GM19035 (cell line): ENCODE data around the gene SPRR4.
A peak's percentile ranks its signal among the peaks of the same experiment; 100 is the strongest.

Experiments
- ATAC-seq: cut with Tn5 transposase; IDR thresholded peaks from one replicate; pipeline ENCODE4 v1.9.1; 2021; ENCODE audit not compliant: unreplicated experiment

The SPRR4 gene

GRCh38 chr1:152970495-152970894, at the start of gene SPRR4:
SPRR4 (plus strand) TSS chr1:152970648; CDS start chr1:152971891, 1,243 bp downstream.
- ATAC-seq, result no peak

GRCh38 chr1:152924191-152924590, 46.3 kb upstream of the SPRR4 start:
- ATAC-seq, result no peak

GRCh38 chr1:152926091-152926490, 44.4 kb upstream of the SPRR4 start:
- ATAC-seq, result peak; percentile 64

- no peak for ATAC-seq
These were observed 41.8 kb upstream of the SPRR4 start for GRCh38 chr1:152928671-152929070.

- ATAC-seq, result no peak
These were observed 38.2 kb upstream of the SPRR4 start for GRCh38 chr1:152932170-152932811.

GRCh38 chr1:152933196-152933595, 37.3 kb upstream of the SPRR4 start:
- no peak for ATAC-seq

- no peak for ATAC-seq
These were observed 29.8 kb upstream of the SPRR4 start for GRCh38 chr1:152940614-152941013.

GRCh38 chr1:152941037-152941711, 29.3 kb upstream of the SPRR4 start:
- ATAC-seq, result no peak

GRCh38 chr1:152942161-152942560, 28.3 kb upstream of the SPRR4 start:
- no peak for ATAC-seq

- no peak for ATAC-seq
These were observed 24.2 kb upstream of the SPRR4 start for GRCh38 chr1:152946248-152946647.

- no peak for ATAC-seq
These were observed 23.7 kb upstream of the SPRR4 start, which contains the start of gene SPRR5 for GRCh38 chr1:152946651-152947256. SPRR5 (plus strand) TSS chr1:152947206; CDS start chr1:152948555, 1,349 bp downstream.

- ATAC-seq, result no peak
These were observed 18.7 kb upstream of the SPRR4 start for GRCh38 chr1:152951711-152952110.

GRCh38 chr1:152953761-152954160, 16.7 kb upstream of the SPRR4 start:
- no peak for ATAC-seq

- ATAC-seq, result no peak
These were observed 16.0 kb upstream of the SPRR4 start for GRCh38 chr1:152954436-152954835.

- no peak for ATAC-seq
These were observed 12.9 kb upstream of the SPRR4 start for GRCh38 chr1:152957561-152957960.

GRCh38 chr1:152959273-152959672, 11.2 kb upstream of the SPRR4 start:
- no peak for ATAC-seq

GRCh38 chr1:152959801-152960451, 10.5 kb upstream of the SPRR4 start:
- no peak for ATAC-seq

GRCh38 chr1:152960452-152961044, 9.9 kb upstream of the SPRR4 start:
- no peak for ATAC-seq

GRCh38 chr1:152961226-152961891, 9.1 kb upstream of the SPRR4 start:
- ATAC-seq, result no peak

GRCh38 chr1:152962876-152963415, 7.5 kb upstream of the SPRR4 start:
- ATAC-seq, result no peak
